GM12878 (cell line): ENCODE results near the gene SLC16A6. TPM values are rescaled to one million over a fixed set of nuclear protein-coding genes. Genes with fewer than 3 reads are reported as not detected.

Experiments
- ATAC-seq: fragments of 200-7000 bp; cut with Tn5 transposase; 3 replicates; pipeline ENCODE4 v1.9.1; 2020; ENCODE audit warnings: mild to moderate bottlenecking, moderate library complexity
- BruUV-seq: library from RNA; stranded (reverse); fragments of 400-500 nt; replicated peaks from 2 replicates; lab custom pipeline; 2021; lab: Mats Ljungman, UMichigan
- CTCF ChIA-PET: fragments of 300-600 bp; sonication (Branson Sonifier 250); formaldehyde crosslinking; extraction: SDS; loops from one replicate; lab custom pipeline; 2021; ENCODE audit warnings: inconsistent platforms; lab: Yijun Ruan, JAX
- POLR2A ChIA-PET: fragments of 350-600 bp; formaldehyde crosslinking; extraction: SDS; loops from one replicate; lab custom pipeline; 2021; ENCODE audit warnings: inconsistent platforms; lab: Charles Lee
- RAD21 ChIA-PET: fragments of 300-600 bp; sonication (Branson Sonifier 250); formaldehyde crosslinking; loops from one replicate; lab custom pipeline; 2023; ENCODE audit warnings: antibody characterized with exemption; ENCODE audit not compliant: unreplicated experiment; lab: Charles Lee
- SMC1A ChIA-PET: fragments of 300-600 bp; sonication (Branson Sonifier 250); formaldehyde crosslinking; loops from one replicate; lab custom pipeline; 2023; ENCODE audit not compliant: unreplicated experiment, uncharacterized antibody; lab: Charles Lee
- DNase-seq: peaks from one replicate; pipeline ENCODE4 v3.0.0-alpha.2; 2011; ENCODE audit warnings: low read depth, low spot score
- FAIRE-seq: peaks from 3 replicates; lab custom pipeline; 2011; peaks lifted over from hg19 to GRCh38; lab: Jason Lieb, UNC
- H2AFZ ChIP-seq: 2 replicates; pipeline ENCODE4 v1.6.0; 2011; ENCODE audit warnings: low read depth, low read length, control low read depth; ENCODE audit not compliant: control insufficient read depth
- H3K27ac ChIP-seq: 2 replicates; pipeline ENCODE4 v1.5.1; 2011; ENCODE audit warnings: control low read depth; ENCODE audit not compliant: control insufficient read depth, insufficient read depth
- H3K27me3 ChIP-seq, 2 experiments: replicated peaks in 1 of 2; 2 replicates each; pipeline versions ENCODE4 v1.6.0 to v1.6.1; 2011; ENCODE audit warnings: low read length in 1 of 2; ENCODE audit not compliant: control insufficient read depth in 2 of 2, insufficient read depth in 2 of 2
- H3K36me3 ChIP-seq, 2 experiments: 2 replicates each; pipeline ENCODE4 v1.5.1; 2011; ENCODE audit warnings: low read length in 1 of 2; ENCODE audit not compliant: control insufficient read depth in 2 of 2, insufficient read depth in 2 of 2
- H3K4me1 ChIP-seq: 2 replicates; pipeline ENCODE4 v1.6.1; 2011; ENCODE audit warnings: mild to moderate bottlenecking, low read length, moderate library complexity, mixed read lengths; ENCODE audit not compliant: control insufficient read depth, insufficient read depth
- H3K4me2 ChIP-seq: 2 replicates; pipeline ENCODE4 v1.6.0; 2011; ENCODE audit warnings: control low read depth; ENCODE audit not compliant: control insufficient read depth, insufficient read depth
- H3K4me3 ChIP-seq: fragments of 200-600 bp; sonication (generic); 2 replicates; pipeline ENCODE4 v1.5.1; 2016
- H3K79me2 ChIP-seq: 2 replicates; pipeline ENCODE4 v1.6.0; 2011; ENCODE audit warnings: low read length; ENCODE audit not compliant: control insufficient read depth, insufficient read depth
- H3K9ac ChIP-seq: 2 replicates; pipeline ENCODE4 v1.8.0; 2011; ENCODE audit warnings: low read length, control low read depth, mixed read lengths; ENCODE audit not compliant: control insufficient read depth, insufficient read depth
- H3K9me3 ChIP-seq: replicated peaks from 3 replicates; pipeline ENCODE4 v1.5.1; 2011; ENCODE audit warnings: mild to moderate bottlenecking, low read length; ENCODE audit not compliant: control insufficient read depth, insufficient read depth
- H4K20me1 ChIP-seq: 2 replicates; pipeline ENCODE4 v1.6.0; 2011; ENCODE audit not compliant: control insufficient read depth, insufficient read depth
- PAX5 ChIP-seq: IDR thresholded peaks from 2 replicates; pipeline ENCODE4 v1.6.1; 2011; ENCODE audit warnings: low read depth, low read length, borderline replicate concordance
- POLR2AphosphoS5 ChIP-seq: IDR thresholded peaks from 2 replicates; pipeline ENCODE4 v1.6.1; 2011; ENCODE audit warnings: mild to moderate bottlenecking, low read length, inconsistent platforms
- RAD51 ChIP-seq: fragments of 450-650 bp; IDR thresholded peaks from 2 replicates; pipeline ENCODE4 v1.6.1; 2016; ENCODE audit warnings: moderate library complexity, mild to moderate bottlenecking, inconsistent platforms
- RBBP5 ChIP-seq: fragments of 200-600 bp; sonication (generic); conservative IDR thresholded peaks from 2 replicates; pipeline ENCODE4 v1.6.1; 2016
- SPI1 ChIP-seq: IDR thresholded peaks from 2 replicates; pipeline ENCODE4 v1.6.1; 2011; ENCODE audit warnings: low read depth, mild to moderate bottlenecking, low read length, moderate library complexity, borderline replicate concordance; ENCODE audit not compliant: insufficient read depth
- TCF3 ChIP-seq: IDR thresholded peaks from 2 replicates; pipeline ENCODE4 v1.6.1; 2012; ENCODE audit warnings: low read depth, mild to moderate bottlenecking, low read length, borderline replicate concordance; ENCODE audit not compliant: insufficient read depth
- WGBS: methylation state at CpG from one replicate; pipeline ENCODE4 v1.1.6; 2016; ENCODE audit warnings: low lambda C conversion rate; ENCODE audit not compliant: insufficient replicate concordance, insufficient coverage; ENCODE audit errors: missing lambda C conversion rate; 5-methylcytosine and 5-hydroxymethylcytosine counted together
- in situ Hi-C: fragments of 300-500 bp; cut with MboI; formaldehyde crosslinking; loops from 9 replicates; pipeline ENCODE4 v1.14.3; 2018; ENCODE audit warnings: mixed read lengths
- intact Hi-C: fragments of 100-400 bp; cut with micrococcal nuclease; formaldehyde crosslinking; loops from one replicate; pipeline ENCODE4 v1.14.2; 2022; ENCODE audit not compliant: unreplicated experiment
- polyA plus RNA-seq, 11 experiments: library from polyadenylated mRNA; depleted of rRNA in 4 of 11; unstranded in 6 of 11; stranded (reverse) in 5 of 11; fragments of >200 nt; fragmentation: Nextera tagmentation in 4 of 11; fragmentation: Illumina TruSeq in 1 of 11; extraction: Ambion mirVana in 4 of 11; extraction: Trizol in 1 of 11; gene quantifications; 1 replicate in 1 of 11; 2 replicates in 10 of 11; pipeline versions ENCODE4 v1.2.1 to v1.2.3, GENCODE V29; 2011 to 2016; ENCODE audit warnings: inconsistent platforms in 2 of 11, missing spikeins in 2 of 11, low read depth in 1 of 11
- total RNA-seq, 4 experiments: library from RNA; depleted of rRNA in 3 of 4; stranded (reverse); fragments of >200 nt in 3 of 4; fragmentation: Illumina TruSeq in 1 of 4; extraction: Trizol in 1 of 4; gene quantifications; 2 replicates each; pipeline versions ENCODE4 v1.2.1 to v1.2.3, GENCODE V29; 2013 to 2021

SLC16A6 gene
- total and polyA plus RNA-seq, 10 of the 15 experiments (the other 5 are each of a cell fraction or from before 2014, with no cell fraction given) = 2.4 to 8.8 (median 6.0) TPM

DNA sequence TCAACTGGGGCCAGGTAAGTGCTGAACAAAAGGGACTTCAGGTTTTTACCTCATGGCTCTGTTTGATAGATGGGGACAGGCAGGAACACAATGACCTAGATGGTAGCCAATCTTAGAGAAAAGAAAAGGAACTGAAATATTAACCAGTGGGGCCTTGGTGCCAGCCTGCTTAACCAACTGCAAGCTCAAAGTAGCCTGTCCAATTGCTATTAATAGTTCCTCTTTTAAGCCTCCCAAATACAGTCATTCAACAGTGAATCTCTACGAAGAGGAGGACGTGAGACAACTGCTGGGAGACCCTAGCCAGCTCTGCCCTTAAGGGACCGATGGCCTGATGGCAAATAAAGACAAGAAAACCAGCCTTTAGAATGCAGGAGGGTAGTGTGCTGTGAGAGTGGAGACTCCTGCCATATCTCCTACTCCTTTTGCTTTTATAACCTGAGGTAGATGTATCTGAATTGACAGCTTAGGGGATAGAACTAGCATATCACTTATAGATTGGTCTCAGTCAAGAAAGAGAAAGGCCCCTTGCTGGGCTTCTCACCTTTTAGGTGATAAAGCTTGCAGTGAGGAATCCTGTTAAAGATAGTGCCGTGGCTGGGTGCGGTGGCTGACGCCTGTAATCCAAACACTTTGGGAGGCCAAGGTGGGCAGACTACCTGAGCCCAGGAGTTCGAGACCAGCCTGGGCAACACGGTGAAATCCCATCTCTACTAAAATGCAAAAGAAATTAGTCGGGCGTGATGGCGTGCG, 28.7 kb upstream of the SLC16A6 start:
- DNase-seq = peak; percentile 20
- H3K4me3 ChIP-seq = no peak overlapping the region

DNA sequence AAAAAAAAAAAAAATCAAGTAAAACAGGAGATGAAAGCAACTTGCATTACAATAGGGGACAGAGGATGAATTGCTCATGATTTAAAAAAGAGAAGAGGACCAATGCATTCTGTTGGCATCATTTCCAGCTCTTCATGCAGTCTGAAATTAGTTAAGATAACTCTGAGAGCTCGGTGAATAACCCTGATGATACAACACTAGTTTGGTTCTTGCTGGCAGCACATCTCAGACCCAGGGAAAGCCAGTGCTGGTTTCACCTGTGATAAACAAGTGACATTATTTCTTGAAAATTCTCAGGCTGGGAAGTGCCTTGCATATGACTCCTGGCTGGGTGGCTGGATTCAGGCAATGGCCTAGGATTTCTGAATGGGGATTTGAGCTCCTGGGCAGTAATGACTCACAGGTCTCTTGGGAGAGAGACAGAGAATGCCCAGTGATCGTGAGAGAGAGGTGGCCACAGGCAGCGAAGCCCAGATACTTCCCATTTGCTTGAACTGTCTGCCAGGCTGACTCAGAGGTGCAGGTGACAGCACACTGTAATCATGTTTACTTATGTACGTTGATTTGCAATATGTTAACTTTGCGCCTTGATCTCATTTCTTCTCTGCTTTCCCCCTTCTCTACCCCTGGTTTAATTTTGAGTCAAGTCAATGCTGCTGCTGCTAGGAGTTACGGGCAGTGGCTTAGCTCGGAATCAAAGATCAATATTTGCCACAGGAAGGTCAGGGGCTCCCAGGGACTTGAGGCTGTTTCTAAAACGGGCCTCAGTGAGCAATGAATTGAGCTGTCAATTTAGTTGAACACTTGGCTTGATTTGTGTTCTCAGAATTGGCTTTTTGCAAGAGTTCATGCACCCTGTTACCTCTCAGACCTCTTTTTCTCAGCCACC, 27.4 kb upstream of the SLC16A6 start:
- H3K4me1 ChIP-seq = peaks cover 3% of the 10 kb centered on the region; the same call in 1 of the 2 replicates
- no peaks in the 10 kb centered on the region for H4K20me1 ChIP-seq
- no peak for DNase-seq
- WGBS = 3% methylated on average over 8 of the region's 8 CpGs
- no peak overlapping the region for H2AFZ ChIP-seq
- BruUV-seq = no TSS peak
- ChIA-PET CTCF (interaction anchor here (0.7 kb wide), 3 partner anchors 114 to 179 kb away, joined by 3 to 4 read pairs (median 3); no protein-coding TSS in a partner anchor), POLR2A (interaction anchor here (0.7 kb wide), 1 partner anchor 20 kb away, joined by 3 read pairs; no protein-coding TSS in a partner anchor), RAD21 (no interaction called here), SMC1A (interaction anchor here (0.6 to 0.7 kb wide), 2 partner anchors 78 to 194 kb away, joined by 3 read pairs; no protein-coding TSS in a partner anchor)
- FAIRE-seq = peak; percentile 27
- peak; percentile 57 for ATAC-seq
- no peak overlapping the region for H3K4me2 ChIP-seq
- no peaks in the 10 kb centered on the region for H3K36me3 ChIP-seq
- H3K79me2 ChIP-seq = no peaks in the 10 kb centered on the region
- H3K27me3 ChIP-seq = no peaks in the 10 kb centered on the region
- intact Hi-C loops = no loop called here
- in situ Hi-C loops = no loop called here
- H3K9ac ChIP-seq = no peak overlapping the region
- no peaks in the 10 kb centered on the region for H3K9me3 ChIP-seq
- H3K27ac ChIP-seq = no peak overlapping the region
- no peak for TF ChIP-seq RAD51
- no peak for TF ChIP-seq RBBP5
- H3K4me3 ChIP-seq = no peak overlapping the region

More for the DNA sequence above, 28.7 kb upstream of the SLC16A6 start:
- no peaks in the 10 kb centered on the region for H3K27me3 ChIP-seq
- in situ Hi-C loops = no loop called here
- ChIA-PET SMC1A (no interaction called here), CTCF (interaction anchor here (0.6 to 1.6 kb wide), 7 partner anchors 13 to 1948 kb away, joined by 3 to 4 read pairs (median 3); no protein-coding TSS in a partner anchor), POLR2A (interaction anchor here (0.6 kb wide), 1 partner anchor 37 kb away, joined by 3 read pairs; no protein-coding TSS in a partner anchor), RAD21 (interaction anchor here (1.3 kb wide), 1 partner anchor 79 kb away, joined by 3 read pairs; no protein-coding TSS in a partner anchor)
- no peaks in the 10 kb centered on the region for H3K79me2 ChIP-seq
- H3K9me3 ChIP-seq = no peaks in the 10 kb centered on the region
- H3K27ac ChIP-seq = no peak overlapping the region
- intact Hi-C loops = no loop called here
- ATAC-seq = peak; percentile 87
- 28% methylated on average over 12 of the region's 12 CpGs for WGBS
- TF ChIP-seq TCF3 (no peak), SPI1 (peak; percentile 34; the same call in 1 of the 2 replicates), POLR2AphosphoS5 (no peak), PAX5 (no peak)
- no peak overlapping the region for H3K4me2 ChIP-seq
- H2AFZ ChIP-seq = no peak overlapping the region
- no peaks in the 10 kb centered on the region for H4K20me1 ChIP-seq
- H3K4me1 ChIP-seq = peaks cover 3% of the 10 kb centered on the region; the same call in 1 of the 2 replicates
- H3K9ac ChIP-seq = no peak overlapping the region
- H3K36me3 ChIP-seq = no peaks in the 10 kb centered on the region
- BruUV-seq = no TSS peak
- peak; percentile 44 for FAIRE-seq
